NCI-H146 treated with DMSO at 0.1 percent for 48 hours (cell line): ENCODE results near the gene MPPED2.

ENCODE experiments used
- DNase-seq: peaks from one replicate; lab custom pipeline; 2025; ENCODE audit not compliant: unreplicated experiment; lab: John Stamatoyannopoulos, UW

MPPED2 gene

GRCh38 chr11:30455025-30455424 lies 131.1 kb downstream of the MPPED2 start:
- DNase-seq, result no peak

- no peak for DNase-seq
These were observed 131.6 kb downstream of the MPPED2 start for GRCh38 chr11:30454541-30454940.

GRCh38 chr11:30454111-30454510 lies 132.0 kb downstream of the MPPED2 start:
- no peak for DNase-seq

- DNase-seq, result no peak
These were observed 132.4 kb downstream of the MPPED2 start for GRCh38 chr11:30453705-30454104.

DNA sequence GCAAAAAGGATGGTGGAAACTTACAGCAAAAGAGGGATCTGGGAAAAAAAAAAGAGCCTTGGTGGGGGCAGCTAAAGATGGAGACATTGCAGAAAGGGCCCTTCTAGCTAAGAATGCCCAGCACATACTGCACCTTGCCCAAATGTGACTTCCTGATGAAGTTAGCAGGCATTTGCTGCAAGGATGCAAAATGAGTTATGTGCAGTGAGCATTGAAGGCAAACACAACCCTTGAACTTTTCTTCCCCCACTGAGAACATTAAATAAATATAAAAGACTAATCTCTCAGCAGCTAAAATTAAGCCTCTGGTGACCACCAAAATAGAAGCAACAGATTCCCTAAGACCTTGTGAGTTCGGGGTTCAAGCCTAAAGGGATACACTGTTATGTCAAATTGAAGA lies 133.3 kb downstream of the MPPED2 start:
- no peak for DNase-seq

- no peak for DNase-seq
These were observed 134.0 kb downstream of the MPPED2 start for GRCh38 chr11:30452114-30452513.

DNA sequence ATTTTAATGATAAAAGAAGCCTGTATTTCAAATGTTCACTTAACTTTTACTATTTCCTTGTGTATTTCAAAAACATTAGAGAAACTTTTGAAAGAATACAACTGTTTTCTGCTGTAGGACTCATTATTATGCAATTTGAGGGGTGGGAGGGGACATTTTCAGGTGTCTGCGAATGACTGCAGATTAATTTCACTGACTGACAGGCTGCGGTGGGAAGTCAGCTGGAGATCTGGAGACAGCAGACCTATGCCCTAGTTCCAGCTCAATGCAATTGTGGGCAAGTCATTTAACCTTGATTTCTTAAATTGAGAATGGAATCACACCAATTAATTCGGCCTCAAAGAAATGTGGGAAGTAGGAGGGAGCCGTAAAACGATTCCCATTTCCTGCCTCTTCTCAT lies 134.5 kb downstream of the MPPED2 start:
- no peak for DNase-seq

DNA sequence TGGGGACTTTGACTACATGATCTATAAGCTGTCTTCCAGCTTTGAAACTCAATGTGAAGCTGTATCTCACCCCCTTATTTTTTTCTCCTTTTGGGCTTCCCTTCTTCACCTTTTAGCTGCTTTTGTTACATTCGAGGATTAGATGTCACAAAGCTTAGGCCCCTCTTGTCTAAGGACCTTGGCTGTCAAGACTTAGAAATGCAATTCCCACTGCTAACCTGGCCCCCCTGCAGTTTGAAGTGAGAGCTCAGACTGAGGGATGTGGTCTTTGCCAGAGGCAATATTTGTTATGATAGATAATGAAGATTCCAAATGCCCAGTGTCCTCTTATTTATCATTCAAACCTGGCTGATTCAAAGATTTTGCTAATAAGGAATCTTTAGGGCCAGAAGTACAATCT lies 135.0 kb downstream of the MPPED2 start:
- no peak for DNase-seq

DNA sequence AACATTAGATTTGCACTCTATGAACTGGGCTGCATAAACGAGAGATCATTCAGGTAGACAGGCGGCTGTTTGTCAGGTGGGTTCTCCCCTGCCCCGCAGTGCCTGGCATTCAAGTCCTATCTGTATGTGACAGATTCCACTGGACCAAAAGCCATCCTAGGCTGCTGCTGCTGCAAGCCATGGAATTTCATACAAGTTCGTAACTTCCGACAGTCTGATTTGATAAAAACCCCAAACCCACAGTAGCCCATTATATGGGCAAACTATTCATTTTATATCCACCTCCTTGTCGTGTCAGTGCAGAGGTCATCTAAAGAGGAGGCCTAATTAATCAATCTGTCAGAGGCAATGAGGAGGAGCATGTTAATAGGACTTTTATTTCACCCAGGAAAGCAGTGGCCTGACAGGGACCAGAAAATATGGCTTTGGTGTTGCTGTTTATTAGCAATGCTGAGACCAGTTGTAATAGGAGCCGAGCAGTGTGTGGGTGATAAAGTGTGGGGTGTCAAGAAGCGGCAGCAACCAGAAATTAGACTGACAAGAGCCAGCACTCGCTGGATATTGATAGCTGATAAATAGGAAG lies 139.0 kb downstream of the MPPED2 start:
- no peak for DNase-seq

DNA sequence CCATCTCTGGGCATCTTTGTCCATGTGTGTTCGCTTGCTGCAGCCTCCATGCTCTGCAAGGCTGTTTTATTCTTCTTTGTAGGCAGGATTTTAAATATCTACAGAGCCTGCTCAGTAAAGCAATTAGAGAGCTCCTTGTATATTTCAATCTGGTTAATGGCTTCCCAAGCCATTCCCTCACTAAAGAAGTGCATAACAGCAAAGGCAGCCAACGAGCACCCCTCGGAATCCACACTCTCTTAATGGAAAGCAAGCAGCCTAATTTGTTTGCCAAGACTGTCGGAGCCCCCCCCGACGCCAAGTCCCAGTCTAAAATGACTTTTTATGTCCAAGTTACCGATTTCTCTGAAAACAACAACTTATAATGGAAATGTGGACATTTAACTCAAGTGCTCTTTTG lies 139.6 kb downstream of the MPPED2 start:
- DNase-seq, result no peak

- no peak for DNase-seq
These were observed 141.1 kb downstream of the MPPED2 start for GRCh38 chr11:30445056-30445455.

DNA sequence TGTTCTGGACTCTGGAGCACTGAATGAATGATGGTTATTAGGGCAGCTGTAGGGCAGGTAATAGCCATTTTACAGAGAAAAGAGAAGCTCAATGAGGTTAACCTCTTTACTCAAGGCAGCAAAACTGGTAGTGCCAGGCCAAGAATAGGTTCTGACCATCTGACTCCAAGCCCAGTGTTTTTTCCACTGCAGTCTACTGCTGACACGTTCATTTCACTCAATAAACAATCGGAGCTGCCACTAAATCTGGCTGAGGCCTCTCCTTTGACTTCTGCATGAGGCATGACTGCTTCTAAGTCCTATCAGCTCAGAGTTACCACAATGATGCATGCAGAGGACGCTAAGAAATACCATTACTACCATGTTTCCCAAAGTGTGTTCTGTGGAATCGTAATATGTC lies 145.6 kb downstream of the MPPED2 start:
- DNase-seq, result no peak

DNA sequence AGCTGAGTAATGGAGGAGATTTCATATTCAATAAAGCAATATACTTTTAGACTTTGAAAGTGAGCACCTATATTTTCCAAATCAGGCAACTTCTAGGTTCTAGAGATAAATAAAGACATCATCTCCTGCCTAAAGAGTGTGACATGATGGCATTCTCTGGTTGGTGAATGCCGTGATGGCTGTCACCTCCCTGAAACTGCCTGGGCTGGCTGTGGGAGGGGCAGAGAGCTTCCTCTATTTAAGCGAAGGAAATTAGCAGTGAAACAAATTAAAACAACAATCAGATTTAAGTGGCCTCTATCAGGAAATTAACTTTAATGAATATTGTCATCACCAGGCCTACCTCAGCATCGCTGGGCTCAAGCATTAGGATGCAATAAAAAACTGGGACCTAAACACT lies 149.4 kb downstream of the MPPED2 start:
- DNase-seq, result no peak

DNA sequence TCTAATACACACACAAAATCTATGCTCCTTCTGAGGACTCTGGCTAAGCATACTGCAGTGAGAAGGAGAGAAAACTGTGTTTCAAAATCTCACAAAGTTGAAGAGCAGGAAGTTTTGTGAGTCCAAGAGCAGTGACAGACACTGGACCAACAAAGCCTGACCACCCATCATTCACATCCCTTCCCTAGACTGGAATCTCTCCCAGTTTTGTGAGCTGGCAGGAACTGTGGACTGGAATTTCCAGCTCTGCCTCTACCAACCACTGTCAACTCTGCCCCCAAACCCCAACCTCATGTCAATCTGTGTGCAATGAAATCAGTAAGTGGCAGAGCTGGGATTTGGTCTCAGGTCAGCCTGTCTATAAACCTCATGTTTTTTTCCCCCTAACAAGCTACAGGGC lies 150.7 kb downstream of the MPPED2 start:
- no peak for DNase-seq

GRCh38 chr11:30434901-30435300 lies 151.3 kb downstream of the MPPED2 start:
- DNase-seq, result no peak

GRCh38 chr11:30433831-30434230 lies 152.3 kb downstream of the MPPED2 start:
- DNase-seq, result no peak

DNA sequence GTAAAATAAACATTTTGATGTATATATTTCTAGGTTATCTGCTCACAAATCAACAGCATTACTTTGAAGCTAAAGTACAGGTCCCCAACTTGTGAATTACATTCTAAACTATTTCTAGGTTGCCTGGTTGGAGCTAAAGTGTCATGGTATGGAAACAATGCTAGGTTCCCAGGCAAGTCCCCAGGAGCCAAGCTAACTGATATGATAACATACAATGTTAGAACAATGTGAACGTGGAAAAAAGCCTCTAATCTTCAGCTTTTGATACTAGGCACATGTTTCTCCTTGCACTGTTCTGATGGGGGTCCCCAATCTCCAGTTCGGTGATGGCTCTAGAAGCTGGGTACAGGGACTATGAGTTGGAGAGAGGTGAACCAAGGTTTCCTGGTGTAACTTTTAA lies 153.4 kb downstream of the MPPED2 start:
- no peak for DNase-seq

- no peak for DNase-seq
These were observed 154.0 kb downstream of the MPPED2 start for GRCh38 chr11:30432178-30432577.

DNA sequence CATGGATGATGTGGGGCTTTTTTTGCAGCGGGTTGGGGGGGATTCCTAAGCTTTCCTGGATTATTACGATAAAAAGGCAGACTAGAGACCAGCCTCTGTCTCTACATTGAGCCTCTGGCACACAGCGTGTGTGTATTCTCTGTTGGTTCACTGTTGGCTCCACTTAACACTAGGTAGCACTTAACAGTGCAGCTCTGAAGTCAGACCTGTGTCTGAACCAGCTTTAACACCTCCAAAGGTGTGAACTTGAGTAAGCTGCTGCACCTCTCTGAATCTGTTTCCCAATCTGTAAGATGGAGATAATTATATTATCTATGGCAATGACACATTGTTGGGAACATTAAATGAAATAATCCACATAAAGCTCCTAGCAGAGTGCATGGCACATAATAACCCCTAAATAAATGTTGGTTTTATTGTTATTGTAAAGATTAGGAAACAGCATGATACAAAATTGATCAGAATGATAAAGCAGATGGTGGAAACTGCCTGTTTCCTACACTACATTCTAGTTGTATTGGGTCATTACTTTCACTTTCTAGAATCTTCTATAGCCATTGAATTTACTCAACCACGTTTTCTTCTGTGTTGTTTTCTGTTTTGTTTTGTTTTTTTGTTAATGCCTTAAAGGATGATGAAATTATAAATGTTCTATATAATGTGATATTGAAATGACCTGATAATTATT lies 154.9 kb downstream of the MPPED2 start:
- DNase-seq, result no peak

GRCh38 chr11:30429550-30429949 lies 156.6 kb downstream of the MPPED2 start:
- no peak for DNase-seq

DNA sequence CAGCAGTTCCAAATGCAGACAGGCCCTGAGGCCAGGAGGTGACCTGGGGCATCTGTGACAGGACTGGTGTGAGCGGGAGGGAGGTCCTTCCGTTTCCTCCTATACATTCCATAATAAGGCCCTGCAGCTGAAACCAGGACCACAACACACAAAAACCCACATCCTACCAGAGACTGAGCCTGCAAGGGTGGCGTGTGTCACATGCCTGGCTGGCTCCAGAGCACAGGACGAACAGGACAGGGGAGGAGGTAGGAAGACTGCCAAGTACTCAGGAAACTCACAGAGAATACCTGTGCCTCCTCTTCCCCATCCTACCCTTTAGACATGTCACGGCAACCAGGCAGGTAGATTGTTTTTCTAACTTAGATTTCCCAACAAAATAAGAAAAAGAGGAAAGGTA lies 159.4 kb downstream of the MPPED2 start:
- no peak for DNase-seq

- no peak for DNase-seq
These were observed 161.3 kb downstream of the MPPED2 start for GRCh38 chr11:30424844-30425243.

GRCh38 chr11:30424321-30424720 lies 161.8 kb downstream of the MPPED2 start:
- no peak for DNase-seq
